Measurements from ENCODE around the gene FMN2.

DNA sequence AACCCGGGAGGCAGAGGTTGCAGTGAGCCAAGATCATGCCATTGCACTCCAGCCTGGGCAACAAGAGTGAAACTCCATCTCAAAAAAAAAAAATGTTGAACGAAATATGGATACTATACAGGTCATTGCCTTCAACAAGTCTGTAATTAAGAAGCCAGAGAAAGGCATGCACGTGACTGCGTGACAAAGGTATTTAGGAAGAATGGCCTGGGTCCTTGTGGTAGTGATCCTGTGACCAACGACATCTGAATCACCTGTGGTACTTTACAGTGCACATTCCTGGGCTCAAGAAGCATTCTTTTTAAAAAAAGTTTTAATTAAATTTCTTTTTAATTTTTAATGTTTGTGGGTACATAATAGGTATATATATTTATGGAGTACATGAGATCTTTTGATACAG is 405.3 kb downstream of the FMN2 start:
- TF ChIP-seq, protein P1, sequence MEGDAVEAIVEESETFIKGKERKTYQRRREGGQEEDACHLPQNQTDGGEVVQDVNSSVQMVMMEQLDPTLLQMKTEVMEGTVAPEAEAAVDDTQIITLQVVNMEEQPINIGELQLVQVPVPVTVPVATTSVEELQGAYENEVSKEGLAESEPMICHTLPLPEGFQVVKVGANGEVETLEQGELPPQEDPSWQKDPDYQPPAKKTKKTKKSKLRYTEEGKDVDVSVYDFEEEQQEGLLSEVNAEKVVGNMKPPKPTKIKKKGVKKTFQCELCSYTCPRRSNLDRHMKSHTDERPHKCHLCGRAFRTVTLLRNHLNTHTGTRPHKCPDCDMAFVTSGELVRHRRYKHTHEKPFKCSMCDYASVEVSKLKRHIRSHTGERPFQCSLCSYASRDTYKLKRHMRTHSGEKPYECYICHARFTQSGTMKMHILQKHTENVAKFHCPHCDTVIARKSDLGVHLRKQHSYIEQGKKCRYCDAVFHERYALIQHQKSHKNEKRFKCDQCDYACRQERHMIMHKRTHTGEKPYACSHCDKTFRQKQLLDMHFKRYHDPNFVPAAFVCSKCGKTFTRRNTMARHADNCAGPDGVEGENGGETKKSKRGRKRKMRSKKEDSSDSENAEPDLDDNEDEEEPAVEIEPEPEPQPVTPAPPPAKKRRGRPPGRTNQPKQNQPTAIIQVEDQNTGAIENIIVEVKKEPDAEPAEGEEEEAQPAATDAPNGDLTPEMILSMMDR (IDR thresholded peaks at IDR 0.05): no peak
- TF ChIP-seq POLR2A (IDR thresholded peaks at IDR 0.05) (no peak), EP300 (IDR thresholded peaks at IDR 0.05; ENCODE audit: low read depth) (no peak)
